ENCODE measurements around the gene EPS15. TPM values are rescaled to one million over a fixed set of nuclear protein-coding genes. Genes with fewer than 3 reads are reported as not detected.

The EPS15 gene
- total RNA-seq, 1 donor from 2014 or later = 69.1 TPM

DNA sequence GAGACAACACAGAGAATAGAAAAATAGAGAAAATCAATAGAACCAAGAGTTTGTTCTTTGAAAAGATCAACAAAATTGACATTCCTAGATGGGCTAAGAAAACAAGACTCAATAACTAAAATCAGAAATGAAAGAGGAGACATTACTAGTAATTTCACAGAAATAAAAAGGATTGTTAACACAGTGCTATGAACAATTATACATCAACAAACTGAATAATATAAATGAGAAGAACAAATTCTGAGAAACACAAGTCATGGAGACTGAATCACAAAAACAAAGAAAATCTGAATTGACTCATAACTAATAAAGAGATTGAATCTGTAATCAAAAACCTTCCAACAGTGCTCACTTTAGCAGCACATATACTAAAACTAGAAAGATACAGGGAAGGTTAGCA lies 137.1 kb downstream of the EPS15 start:
- DNase-seq (ENCODE audit: low read depth in 2 of 2) = no peak

DNA sequence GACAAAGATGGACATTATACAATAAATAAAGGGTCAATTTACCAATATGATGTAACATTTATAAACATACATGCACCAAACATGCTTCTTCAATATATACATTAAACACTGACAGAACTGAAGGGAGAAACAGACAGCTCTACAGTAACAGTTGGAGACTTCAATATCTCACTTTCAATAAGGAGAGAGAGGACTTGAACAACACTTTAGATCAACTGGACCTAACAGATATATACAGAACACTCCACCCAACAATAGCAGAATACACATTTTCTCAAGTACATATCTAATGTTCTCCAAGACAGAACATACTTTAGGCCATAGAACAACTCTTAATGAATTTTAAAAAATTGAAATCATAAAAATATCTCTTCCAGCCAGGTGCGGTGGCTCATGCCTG lies 138.1 kb downstream of the EPS15 start:
- no peak for DNase-seq (ENCODE audit: low read depth in 2 of 2)

DNA sequence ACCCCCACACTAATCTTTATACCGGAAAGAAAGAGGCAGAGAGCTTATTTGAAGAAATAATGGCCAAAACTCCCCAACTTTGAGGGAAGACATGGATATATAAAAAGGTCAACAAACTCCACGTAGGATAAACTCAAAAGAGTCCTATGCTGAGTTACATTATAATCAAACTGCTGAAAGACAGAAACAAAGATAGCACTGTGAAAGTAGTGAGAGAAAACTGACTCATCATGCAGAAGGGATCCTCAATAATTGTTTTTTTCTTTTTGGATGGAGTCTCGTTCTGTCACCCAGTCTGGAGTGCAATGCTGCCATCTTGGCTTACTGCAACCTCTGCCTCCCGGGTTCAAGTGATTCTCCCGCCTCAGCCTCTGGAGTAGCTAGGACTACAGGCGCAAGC lies 140.2 kb downstream of the EPS15 start:
- DNase-seq (ENCODE audit: low read depth in 2 of 2) = no peak

DNA sequence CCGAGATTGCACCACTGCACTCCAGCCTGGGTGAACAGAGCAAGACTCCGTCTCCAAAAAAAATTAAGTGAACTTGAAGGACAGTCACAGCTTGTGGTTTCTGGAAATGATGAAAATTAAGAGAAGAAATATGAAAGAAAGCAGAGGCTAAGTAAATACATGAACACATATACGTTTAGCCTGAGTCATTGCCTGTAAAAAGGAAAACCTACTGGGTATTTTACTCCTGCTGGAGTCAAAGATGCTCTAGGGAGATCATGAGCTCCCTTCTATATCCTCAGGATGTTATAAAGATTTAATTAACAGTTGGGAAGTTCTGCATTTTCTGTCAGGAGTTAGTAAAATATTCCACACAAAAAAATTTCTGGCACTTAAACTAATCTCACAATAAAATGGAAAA lies 145.2 kb downstream of the EPS15 start:
- no peak for DNase-seq (ENCODE audit: low read depth in 2 of 2)

- DNase-seq (ENCODE audit: low read depth in 2 of 2) = no peak
These were observed 146.5 kb downstream of the EPS15 start for GRCh38 chr1:51372561-51372960.

GRCh38 chr1:51369171-51369570 lies 149.9 kb downstream of the EPS15 start:
- DNase-seq (ENCODE audit: low read depth in 2 of 2) = no peak

DNA sequence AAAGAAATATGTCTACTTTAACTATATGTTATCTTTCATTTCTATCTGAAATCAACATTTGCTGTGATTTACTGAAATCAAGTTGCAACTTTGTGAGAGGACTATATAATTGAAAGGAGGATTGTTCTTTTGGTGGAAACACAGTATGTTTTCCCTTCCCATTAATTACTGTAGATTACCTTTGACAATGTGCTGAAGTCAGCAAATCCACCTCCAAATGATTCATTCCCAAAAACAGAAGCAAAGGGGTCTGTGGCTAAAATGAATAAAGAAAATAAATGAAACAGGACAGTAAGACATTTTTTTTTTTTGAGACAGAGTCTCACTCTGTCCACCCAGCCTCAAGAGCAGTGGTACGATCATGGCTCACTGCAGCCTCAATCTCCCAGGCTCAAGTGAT lies 153.3 kb downstream of the EPS15 start:
- DNase-seq (ENCODE audit: low read depth in 2 of 2) = no peak

GRCh38 chr1:51359879-51360278 lies 159.2 kb downstream of the EPS15 start:
- DNase-seq (ENCODE audit: low read depth in 2 of 2) = no peak

- no peak for DNase-seq (ENCODE audit: low read depth in 2 of 2)
These were observed 163.7 kb downstream of the EPS15 start for GRCh38 chr1:51355382-51355781.

DNA sequence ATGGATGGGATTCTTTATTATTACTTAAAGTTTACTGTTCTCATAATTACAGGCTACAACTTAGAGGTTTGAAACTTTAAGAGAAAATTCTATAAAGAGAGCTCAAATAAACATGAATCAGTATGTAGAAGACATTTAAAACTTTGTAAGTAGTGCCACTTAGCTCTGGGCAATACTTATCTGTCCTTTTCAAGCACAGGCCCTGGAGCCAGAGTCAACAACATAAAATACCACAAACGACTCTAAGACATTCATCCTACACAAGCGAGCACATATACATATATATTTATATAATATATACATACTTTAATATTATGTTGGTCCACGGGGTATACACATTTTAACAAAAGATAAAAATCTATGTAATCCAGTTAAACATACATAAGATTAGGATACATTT lies 164.7 kb downstream of the EPS15 start:
- DNase-seq (ENCODE audit: low read depth in 2 of 2) = no peak

DNA sequence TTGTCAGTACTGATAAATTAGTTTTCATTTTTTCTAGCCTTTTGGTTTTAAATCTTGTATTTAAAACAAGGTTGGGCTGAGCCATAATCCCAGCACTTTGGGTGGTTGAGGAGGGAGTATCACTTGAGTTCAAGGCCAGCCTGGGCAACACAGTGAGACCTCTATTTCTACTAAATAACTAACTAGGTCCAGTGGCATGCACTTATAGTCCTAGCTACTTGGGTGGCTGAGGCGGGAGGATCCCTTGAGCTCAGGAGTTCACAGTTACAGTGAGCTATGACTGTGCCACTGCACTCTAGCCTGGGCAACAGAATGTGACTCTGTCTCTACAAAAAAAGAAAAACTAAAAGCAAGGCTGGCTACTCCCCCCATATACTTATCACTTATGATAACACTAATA lies 167.2 kb downstream of the EPS15 start:
- DNase-seq (ENCODE audit: low read depth in 2 of 2) = no peak

DNA sequence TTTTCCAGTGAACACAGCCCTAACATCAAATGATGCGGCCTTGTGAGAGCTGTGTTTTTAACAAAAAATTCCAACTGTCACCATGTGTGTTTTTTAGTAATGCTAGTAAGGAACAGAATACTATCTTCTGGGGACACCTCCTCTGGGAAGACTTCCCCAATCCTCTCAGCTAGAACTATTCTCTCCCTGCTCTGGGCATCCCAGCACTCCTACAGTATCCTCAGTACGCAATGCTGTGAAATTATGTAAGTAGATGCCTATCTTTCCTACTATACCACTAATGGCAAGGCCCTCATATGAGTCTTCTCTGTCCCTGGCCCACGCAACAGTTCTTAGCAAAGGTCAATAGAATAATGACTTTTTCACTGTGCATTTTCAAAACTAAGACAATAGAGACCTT lies 169.2 kb downstream of the EPS15 start:
- no peak for DNase-seq (ENCODE audit: low read depth in 2 of 2)

DNA sequence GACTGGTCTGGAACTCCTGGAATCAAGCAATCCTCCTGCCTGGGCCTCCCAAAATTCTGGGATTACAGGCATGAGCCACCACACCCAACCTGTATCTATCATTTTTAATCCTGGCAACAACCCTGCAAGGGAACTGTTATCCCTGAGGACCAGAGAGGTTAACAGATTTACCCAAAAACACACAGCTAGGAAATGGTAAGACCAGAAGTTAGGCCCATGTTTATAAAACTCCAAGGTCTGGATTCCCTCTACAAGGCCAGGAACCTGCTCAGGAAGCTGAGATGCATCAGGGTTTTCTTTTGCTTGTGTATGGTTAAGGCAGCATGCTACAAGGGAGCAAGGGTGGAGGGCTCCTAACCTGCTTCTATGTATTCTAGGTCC lies 170.9 kb downstream of the EPS15 start:
- no peak for DNase-seq (ENCODE audit: low read depth in 2 of 2)

- DNase-seq (ENCODE audit: low read depth in 2 of 2) = no peak
These were observed 171.5 kb downstream of the EPS15 start for GRCh38 chr1:51347398-51348146.

DNA sequence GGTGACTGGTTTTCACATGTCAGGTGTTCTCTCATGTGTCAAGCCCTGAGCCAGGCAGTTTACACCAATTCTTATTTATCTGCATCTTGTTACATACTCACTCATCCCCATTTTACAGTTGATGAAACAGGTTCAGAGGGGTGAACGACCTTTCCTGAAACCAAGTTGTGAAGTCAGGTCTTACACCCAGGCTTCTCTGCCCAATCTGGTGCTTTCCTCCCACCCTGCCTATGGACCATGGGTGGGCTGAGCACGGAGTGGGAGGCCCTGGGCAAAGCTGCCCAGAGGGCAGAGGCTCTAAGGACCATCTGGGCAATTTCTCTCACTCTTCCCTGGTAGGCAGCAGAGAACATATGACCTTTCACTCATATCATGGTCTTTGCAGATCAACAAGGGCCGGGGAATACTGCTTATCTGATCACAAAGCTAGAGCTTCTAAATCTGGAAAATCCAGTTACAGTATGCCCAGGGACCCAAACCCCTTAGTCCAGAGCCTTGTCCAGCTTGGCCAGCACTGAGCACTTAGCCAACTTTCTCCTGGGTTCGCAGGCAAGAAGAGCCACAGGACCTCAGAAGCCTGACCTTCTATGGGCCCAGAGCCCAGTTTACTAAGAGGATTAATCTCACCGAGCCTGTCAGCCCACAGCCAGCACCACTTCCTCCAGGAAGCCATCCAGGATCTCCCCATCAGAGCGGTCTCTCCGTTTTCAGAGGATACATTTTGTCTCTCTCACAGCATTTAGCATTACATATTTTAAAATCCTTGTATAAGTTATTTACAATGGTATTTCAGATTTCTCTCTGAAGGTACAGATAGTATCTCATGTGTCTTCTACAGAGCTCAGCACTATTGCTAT lies 172.8 kb downstream of the EPS15 start:
- DNase-seq (ENCODE audit: low read depth in 2 of 2) = no peak

DNA sequence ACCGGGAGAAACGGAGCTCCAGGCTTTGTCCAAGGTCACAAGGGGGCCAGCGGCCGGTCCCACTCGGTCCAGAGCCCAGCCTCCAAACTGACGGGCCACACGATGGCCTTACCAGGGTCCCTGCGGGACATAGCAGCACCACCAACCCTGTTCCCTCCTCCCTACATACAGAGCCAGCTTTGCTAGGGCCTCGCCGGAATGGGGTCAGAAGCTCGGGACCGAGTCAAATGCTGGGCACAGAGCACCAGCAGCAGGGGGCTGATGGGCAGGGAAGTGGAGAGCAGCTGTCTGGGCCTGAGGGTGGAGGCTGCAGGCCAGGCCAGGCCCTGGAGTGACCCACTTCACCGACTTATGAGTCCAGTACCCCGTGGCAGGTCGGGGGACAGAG lies 173.8 kb downstream of the EPS15 start:
- no peak for DNase-seq (ENCODE audit: low read depth in 2 of 2)

- DNase-seq (ENCODE audit: low read depth in 2 of 2) = no peak
These were observed 174.3 kb downstream of the EPS15 start for GRCh38 chr1:51344602-51345299.

- DNase-seq (ENCODE audit: low read depth in 2 of 2) = no peak
These were observed 174.8 kb downstream of the EPS15 start for GRCh38 chr1:51344276-51344601.

DNA sequence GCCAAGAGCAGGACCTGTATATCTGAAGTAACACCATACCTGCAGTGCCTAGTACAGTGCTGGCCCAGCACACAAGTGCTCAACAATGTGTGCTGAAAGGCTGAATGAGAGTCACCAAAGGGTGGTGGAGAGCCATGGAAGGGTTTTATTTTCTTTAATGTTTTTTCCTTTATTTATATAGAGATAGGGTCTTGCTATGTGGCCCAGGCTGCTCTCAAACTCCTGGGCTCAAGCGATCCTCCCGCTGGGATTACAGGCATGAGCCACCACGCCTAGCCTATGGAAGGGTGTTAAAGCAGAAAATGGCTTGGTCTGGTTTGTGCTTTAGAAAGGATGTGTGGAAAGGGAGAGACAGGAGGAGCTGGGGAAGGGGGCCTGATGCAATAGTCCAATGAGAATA lies 175.4 kb downstream of the EPS15 start:
- no peak for DNase-seq (ENCODE audit: low read depth in 2 of 2)

DNA sequence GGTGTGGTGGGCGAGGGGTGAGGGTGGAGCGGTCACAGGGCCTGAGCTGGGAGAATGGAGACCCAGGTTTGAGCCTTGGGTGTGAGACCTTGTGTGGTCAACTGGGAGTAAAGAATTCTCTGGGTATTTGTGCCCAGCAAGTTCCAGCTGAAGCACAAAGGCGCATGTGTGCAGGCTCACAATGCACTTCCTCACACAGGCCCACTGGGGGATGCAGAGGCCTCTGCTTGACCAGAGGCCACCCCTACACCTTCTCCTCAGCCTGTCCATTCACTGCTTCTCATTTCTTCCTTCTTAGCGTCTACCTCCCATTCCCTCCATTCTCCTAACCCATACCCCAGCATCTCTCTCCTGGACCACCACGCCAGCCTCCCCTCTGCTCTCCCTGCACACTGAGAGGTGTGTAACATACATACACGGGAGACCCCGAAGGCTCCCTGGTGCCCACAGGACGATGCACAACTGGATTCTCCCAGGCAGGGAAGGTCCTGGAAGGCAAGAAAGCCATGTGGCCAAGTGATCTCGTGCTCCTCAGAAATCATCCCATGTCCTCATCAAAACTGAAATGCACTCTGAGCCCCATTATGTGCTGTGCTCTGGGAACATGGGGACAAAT lies 176.4 kb downstream of the EPS15 start:
- DNase-seq (ENCODE audit: low read depth in 2 of 2) = no peak

DNA sequence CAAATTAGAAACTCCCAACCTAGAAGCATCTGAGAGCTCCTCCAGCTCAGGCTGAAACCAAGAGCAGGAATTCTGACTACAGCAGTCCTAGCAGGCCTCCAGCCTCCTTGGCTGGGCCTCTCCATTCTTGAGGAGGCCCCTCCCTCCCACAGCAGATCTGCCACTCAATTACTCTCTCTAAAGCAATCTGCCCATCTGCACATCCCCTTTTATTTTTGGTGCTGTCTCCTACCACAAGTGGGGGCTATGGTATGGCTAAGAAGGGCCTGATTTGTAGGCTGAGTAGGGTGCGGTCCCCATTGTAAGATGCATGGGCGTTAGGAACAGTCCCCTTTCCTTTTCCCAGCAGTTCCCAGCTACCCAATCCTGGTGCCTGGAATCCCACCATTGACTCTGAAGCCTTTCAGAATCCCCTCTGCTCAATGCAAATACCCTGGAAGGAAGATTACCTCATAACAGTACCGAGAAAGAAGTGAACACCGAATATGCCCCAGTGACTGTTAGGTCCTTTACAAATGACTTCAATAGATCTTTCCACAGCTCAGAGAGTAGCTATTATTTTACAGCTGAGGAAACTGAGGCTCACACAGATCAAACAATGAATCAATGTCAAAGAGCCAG lies 177.1 kb downstream of the EPS15 start:
- no peak for DNase-seq (ENCODE audit: low read depth in 2 of 2)

DNA sequence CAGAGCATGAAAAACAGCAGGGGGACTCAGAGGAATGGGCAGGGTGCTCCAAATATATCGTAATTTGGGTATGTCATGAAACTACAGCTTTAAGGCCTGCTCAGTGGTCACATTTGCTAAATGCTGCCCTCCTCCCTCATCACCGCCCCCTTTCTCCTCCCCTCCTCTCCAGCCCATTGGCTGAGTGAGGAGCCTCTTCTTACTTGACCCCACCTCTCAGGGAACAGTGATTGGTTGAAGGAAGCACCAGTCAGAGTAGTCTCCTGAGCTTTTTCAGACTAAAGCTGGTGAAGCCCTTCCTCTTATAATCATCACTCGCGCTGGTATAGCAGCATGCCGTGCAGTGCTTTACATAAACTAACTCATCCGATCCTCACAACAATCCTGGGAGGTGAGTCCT lies 178.7 kb downstream of the EPS15 start:
- DNase-seq (ENCODE audit: low read depth in 2 of 2) = no peak

Measured in dermis microvascular lymphatic vessel endothelial cell (primary cell).